Mononuclear cell (primary cell): ENCODE measurements around the gene ARID3B. TPM values are rescaled to one million over a fixed set of nuclear protein-coding genes. Genes with fewer than 3 reads are reported as not detected.
"Not testable (repeated sequence)": the region's sequence is repeated elsewhere in the genome, so short reads cannot be mapped to it uniquely, and the experiment has no call there.

Source experiments
- H3K27me3 ChIP-seq: 2 replicates; pipeline ENCODE4 v1.6.0; 2011; ENCODE audit warnings: low read length, control low read depth; ENCODE audit not compliant: insufficient read depth
- H3K4me1 ChIP-seq: 2 replicates; pipeline ENCODE4 v1.5.1; 2011; ENCODE audit warnings: mild to moderate bottlenecking, low read length, control low read depth; ENCODE audit not compliant: insufficient read depth
- H3K4me3 ChIP-seq: 2 replicates; pipeline ENCODE4 v1.5.1; 2011; ENCODE audit warnings: mild to moderate bottlenecking, low read length, moderate library complexity
- H3K9me3 ChIP-seq: 2 replicates; pipeline ENCODE4 v1.5.1; 2011; ENCODE audit warnings: low read depth, mild to moderate bottlenecking, control low read depth, low read length
- total RNA-seq: library from RNA; depleted of rRNA; stranded (reverse); fragments of >200 nt; gene quantifications from one replicate; pipeline ENCODE4 v1.2.3, GENCODE V29; 2012

The ARID3B gene, protein sequence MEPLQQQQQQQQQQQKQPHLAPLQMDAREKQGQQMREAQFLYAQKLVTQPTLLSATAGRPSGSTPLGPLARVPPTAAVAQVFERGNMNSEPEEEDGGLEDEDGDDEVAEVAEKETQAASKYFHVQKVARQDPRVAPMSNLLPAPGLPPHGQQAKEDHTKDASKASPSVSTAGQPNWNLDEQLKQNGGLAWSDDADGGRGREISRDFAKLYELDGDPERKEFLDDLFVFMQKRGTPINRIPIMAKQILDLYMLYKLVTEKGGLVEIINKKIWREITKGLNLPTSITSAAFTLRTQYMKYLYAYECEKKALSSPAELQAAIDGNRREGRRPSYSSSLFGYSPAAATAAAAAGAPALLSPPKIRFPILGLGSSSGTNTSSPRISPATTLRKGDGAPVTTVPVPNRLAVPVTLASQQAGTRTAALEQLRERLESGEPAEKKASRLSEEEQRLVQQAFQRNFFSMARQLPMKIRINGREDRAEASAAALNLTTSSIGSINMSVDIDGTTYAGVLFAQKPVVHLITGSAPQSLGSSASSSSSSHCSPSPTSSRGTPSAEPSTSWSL
- total RNA-seq = 36.4 TPM

DNA sequence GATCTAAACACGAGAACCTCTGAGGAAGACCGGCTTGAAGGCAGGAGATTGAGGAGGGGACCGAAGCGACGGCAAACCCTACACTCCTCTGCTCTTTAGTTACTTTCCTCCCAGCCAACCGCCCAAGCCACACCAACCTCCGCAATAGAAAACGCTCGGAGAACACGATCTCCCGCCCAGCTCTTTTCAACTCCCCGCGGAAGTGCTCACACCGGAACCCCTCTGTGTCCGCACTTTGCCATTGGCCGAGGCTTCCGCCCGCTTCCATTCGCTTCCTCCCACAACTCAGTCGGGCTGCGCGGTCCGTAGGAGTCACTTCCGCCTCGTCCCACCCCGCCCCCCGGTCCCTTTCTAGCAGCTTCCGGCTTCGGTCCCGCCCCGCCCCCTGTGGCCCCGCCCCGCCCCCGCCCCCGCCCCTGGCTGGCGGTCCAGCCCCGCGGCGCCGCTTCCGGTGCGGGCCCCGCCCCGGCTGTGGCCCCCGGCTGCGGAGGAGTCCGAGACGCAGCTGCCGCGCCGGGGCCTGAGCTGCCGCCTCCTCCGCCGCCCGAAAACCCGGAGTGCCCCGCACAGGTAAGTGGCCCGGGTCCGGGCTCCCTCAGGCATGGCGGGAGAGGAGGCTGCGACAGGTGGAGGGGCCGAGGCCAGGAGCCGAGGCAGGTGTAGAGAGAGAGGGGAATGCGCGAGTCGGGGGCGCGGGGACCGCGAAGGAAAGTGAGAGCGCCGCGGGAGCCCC, at the start of gene ARID3B:
TSS of gene ARID3B (plus strand) at position 460 of the 733 bp plus-strand sequence. CDS start 2,717 bp downstream, outside the sequence.
- peak within 1 kb of the TSS; percentile 91 for H3K4me3 ChIP-seq
- no peaks in the 10 kb centered on the region for H3K9me3 ChIP-seq
- H3K4me1 ChIP-seq = peaks cover 50% of the 10 kb centered on the region
- no peaks in the 10 kb centered on the region for H3K27me3 ChIP-seq

DNA sequence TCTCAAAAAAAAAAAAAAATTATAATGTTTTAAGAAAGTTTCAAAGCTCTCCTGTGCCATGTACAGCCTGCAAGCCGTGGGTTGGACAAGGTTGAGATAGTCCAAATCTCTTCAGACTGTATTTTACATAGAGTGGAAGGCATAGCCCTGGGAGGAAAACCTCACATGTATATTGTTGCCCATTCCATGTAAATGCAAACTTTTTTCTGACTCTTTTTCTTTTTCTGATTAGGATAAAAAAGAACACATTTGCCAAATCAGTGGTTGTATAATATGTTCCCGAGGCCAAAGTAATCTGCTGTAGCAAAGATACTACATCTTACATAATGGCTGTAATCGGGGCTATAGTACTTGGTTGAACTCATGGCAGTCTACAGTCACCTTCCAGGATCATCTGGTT, 44.4 kb upstream of the ARID3B start:
- Histone ChIP-seq H3K9me3 (no peaks in the 10 kb centered on the region), H3K27me3 (no peaks in the 10 kb centered on the region), H3K4me3 (no peak overlapping the region), H3K4me1 (no peaks in the 10 kb centered on the region)

DNA sequence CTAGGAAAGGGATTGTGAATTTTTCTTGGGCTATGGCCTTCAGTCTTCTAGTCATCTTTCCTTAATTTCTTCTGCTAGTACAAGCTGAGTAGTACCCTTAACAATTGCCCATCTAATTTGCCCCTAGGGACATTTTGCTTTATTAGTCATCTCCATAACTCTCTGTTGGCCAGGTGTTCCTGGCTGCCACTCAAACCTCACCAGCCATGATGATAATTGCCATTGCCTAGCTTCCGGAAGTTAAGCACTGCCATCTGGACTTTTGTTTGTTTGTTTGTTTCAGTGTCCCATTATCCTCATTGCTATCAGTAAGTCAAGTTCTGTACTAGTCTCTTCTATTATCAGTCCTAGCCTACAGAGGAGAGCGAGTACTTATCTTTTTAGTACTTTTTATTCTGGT, 43.4 kb upstream of the ARID3B start:
- Histone ChIP-seq H3K4me3 (no peak overlapping the region), H3K4me1 (no peaks in the 10 kb centered on the region), H3K9me3 (no peaks in the 10 kb centered on the region), H3K27me3 (no peaks in the 10 kb centered on the region)

DNA sequence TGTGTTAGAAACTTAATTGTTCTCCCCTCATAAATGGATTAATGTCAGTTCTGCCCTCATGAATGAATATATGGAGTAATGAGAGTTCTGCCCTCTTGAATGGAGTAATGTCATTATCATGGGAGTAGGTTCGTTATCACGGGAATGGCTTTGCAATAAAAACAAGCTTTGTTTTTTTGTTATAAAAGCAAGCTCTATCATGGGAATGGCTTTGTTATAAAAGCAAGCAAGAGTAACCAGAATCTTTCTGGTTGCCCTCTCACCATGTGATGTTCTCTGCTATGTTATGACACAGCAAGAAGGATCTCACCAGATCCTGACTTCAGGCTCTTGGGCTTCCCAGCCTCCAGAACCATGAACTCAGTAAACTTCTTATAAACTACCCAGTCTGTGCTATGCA, 41.7 kb upstream of the ARID3B start:
- H3K4me1 ChIP-seq = no peaks in the 10 kb centered on the region
- H3K27me3 ChIP-seq = no peaks in the 10 kb centered on the region
- H3K9me3 ChIP-seq = no peaks in the 10 kb centered on the region
- no peak overlapping the region for H3K4me3 ChIP-seq

DNA sequence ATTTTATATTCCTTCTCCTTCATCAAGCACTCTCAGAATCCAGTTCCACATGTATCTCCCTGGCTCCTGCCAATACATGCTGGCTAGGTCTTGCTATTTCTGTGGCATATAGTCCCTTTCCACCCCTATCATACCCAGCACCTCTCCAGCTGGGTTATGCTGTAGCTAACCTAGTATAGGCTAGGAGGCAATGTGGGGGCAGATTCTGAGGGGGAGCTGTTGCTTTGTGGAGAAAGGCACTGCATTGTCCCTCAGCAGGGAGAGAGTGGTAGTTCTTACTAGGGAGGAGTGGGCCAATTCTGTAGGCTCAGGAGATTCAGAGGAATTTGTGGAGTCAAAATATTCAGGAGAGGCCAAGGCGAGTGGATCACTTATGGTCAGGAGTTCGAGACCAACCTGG, 40.6 kb upstream of the ARID3B start:
- Histone ChIP-seq H3K9me3 (no peaks in the 10 kb centered on the region), H3K4me1 (no peaks in the 10 kb centered on the region), H3K4me3 (no peak overlapping the region), H3K27me3 (no peaks in the 10 kb centered on the region)

DNA sequence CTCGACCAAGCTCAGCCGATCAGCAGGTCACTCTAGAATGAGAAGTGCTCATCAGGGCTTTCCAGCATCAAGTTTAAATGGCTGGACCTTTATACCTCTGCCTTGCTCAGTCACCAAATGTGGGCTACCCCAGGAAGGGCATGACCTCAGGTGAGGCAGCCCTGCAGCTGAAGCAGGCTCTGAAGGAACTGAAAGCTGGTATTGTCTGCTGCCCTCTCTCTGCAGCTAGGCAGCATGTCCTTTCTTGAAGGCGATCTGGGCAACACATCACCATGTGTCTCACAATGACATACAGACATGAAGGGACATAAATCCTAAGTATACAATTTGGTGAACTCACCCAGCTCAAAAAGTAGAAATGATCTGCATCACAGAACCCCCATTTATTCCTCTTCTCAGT, 38.7 kb upstream of the ARID3B start:
- Histone ChIP-seq H3K27me3 (no peaks in the 10 kb centered on the region), H3K4me3 (no peak overlapping the region), H3K4me1 (no peaks in the 10 kb centered on the region), H3K9me3 (no peaks in the 10 kb centered on the region)

DNA sequence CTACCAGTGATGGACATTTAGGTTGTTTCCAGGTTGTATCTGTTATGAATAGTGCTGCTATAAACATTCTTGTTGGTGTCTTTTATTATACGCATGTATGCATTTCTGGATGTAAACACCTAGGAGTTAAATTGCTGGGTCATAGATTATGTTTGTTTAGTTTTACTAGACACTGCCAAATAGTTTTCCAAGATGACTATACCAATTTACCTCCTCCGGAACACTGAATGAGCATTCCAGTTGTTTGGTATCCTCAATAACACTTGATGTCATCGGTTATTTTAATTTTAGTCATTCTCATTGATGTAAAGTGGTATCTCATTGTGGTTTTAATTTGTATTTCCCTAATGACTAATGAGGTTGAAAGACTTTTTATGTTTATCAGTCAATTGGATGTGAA, 36.6 kb upstream of the ARID3B start:
- H3K27me3 ChIP-seq = no peaks in the 10 kb centered on the region
- H3K9me3 ChIP-seq = no peaks in the 10 kb centered on the region
- H3K4me3 ChIP-seq = no peak overlapping the region
- no peaks in the 10 kb centered on the region for H3K4me1 ChIP-seq

DNA sequence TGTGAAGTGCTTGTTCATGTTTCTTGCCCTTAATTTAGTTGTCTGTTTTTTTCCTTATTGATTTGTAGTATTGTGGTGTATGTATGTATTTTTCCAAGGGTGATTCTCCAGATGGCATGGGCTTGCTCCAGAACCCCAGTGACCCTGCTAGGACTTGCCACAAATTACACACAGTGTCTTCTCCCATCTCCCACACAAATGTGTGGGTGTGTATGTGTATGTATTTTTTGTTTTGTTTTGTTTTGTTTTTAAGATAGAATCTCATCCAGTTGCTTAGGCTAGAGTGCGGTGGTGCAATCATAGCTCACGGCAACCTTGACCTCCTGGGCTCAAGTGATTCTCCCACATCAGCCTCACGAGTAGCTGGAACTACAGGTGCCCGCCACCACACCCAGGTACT, 36.2 kb upstream of the ARID3B start:
- H3K4me3 ChIP-seq = no peak overlapping the region
- H3K9me3 ChIP-seq = no peaks in the 10 kb centered on the region
- H3K27me3 ChIP-seq = no peaks in the 10 kb centered on the region
- no peaks in the 10 kb centered on the region for H3K4me1 ChIP-seq

DNA sequence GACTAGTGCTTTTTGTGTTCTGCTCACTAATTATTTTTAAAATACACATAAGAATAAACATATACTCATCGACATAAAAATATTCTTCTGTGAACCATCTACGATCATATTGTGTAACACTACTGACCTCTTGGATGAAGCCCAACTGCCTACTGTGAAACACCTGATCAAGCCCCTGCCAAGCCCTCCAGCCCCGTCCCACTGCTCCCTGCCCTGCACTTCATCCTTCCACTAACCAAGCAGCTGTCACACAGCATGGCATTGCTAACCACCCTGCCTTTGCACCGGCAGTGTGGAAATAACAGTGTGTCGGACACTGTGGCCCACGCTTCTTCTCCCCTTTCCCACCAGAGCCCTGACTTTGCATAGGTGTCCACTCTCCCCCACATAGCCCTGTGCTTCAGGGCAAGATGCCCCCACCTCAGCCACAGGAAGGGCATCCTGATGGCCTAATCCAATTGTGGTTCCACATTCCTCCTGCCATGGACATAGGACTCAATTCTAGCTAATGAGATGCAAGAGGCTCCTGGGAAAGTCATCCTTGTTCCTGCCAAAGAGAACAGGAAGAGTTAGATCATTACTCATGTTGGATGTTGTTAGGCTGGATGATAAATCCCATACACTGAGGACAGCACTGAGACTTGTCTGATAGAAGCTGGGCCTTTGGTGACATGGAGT, 35.0 kb upstream of the ARID3B start:
- no peaks in the 10 kb centered on the region for H3K9me3 ChIP-seq
- H3K4me1 ChIP-seq = peaks cover 3% of the 10 kb centered on the region
- no peaks in the 10 kb centered on the region for H3K27me3 ChIP-seq
- H3K4me3 ChIP-seq = no peak overlapping the region

DNA sequence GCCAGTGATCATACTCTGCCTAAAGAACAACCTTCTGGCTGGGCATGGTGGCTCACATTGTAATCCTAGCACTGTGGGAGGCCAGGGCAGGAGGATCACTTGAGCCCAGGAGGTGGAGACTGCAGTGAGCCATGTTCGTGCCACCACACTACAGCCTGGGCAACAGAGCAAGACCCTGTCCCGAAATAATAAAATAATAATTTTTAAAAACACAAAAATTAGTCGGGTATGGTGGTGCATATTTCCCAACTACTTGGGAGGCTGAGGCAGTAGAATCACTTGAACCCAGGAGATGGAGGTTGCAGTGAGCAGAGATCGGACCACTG, 34.5 kb upstream of the ARID3B start:
- Histone ChIP-seq H3K27me3 (no peaks in the 10 kb centered on the region), H3K9me3 (no peaks in the 10 kb centered on the region), H3K4me1 (peaks cover 8% of the 10 kb centered on the region), H3K4me3 (no peak overlapping the region)

DNA sequence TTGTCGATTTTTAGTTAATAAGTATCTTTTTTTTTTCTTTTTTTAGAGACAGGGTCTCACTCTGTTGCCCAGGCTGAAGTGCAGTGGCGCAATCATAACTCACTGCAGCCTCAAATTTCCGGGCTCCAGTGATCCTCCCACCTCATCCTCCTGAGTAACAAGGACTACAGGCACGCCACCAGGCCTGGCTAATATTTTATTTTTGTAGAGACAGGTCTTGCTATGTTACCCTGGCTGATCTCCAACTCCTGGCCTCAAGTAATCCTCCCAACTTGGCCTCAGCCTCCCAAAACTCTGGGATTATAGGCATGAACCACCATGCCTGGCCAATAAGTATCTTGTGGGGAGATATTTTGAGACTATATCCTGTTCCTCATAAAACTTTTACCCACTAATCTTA, 29.4 kb upstream of the ARID3B start:
- H3K4me3 ChIP-seq = no peak overlapping the region
- H3K4me1 ChIP-seq = peaks cover 23% of the 10 kb centered on the region
- no peaks in the 10 kb centered on the region for H3K27me3 ChIP-seq
- no peaks in the 10 kb centered on the region for H3K9me3 ChIP-seq

DNA sequence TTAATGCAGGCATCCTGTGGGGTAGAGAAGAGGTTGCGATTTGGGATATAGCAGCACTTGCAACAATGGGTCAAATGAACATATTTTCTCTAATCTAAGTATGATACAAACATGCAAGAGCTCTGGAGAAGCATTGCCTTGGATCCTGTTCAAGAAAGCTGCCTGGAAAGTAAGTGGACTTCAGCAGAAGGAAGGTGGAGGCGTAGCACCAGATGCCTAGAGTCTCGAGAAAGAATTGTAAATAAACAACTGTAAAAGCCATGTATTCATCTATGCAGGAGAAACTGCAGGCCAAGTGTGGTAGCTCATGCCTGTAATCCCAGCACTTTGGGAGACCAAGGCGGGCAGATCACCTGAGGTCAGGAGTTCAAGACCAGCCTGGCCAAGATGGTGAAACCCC, 27.0 kb upstream of the ARID3B start:
- H3K27me3 ChIP-seq, H3K9me3 ChIP-seq, H3K4me3 ChIP-seq: not testable (repeated sequence)
- peaks cover 23% of the 10 kb centered on the region for H3K4me1 ChIP-seq

DNA sequence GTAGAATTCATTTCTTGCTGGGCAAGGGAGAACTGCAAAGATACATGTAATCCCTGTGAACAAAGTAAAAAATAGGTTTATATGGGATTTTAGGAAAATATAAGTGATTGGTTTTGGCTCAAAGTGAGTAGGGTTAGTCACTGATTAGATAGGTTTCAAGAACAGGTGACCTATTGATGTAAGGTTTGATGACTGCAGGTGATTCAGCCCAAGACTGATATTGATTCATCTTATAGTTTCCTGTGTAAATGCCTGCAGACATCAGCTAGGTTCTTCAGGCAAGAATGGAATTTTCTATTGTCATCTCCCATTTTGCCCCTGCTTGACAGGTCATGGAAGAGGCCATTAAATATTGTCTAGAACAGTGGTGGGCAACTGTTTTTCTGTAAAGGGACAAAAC, 23.9 kb upstream of the ARID3B start:
- Histone ChIP-seq H3K27me3 (no peaks in the 10 kb centered on the region), H3K9me3 (no peaks in the 10 kb centered on the region), H3K4me1 (peaks cover 8% of the 10 kb centered on the region), H3K4me3 (no peak overlapping the region)

DNA sequence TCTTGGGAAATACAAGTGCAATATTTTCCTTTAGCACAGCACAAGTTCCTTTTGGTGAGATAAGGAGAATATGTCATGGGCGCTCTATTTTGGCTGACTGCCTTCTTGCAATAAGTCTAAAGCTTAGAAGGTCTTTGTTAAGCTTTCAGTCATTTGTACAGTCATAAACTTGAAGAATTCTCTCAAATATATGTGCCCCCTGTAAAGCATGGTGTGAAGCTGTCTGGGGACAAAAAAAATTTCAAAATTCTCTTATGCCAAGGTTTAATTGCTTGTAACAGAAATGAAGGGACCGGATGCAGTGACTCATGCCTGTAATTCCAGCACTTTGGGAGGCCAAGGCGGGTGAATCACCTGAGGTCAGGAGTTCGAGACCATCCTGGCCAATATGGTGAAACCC, 21.7 kb upstream of the ARID3B start:
- Histone ChIP-seq H3K4me1 (no peaks in the 10 kb centered on the region), H3K27me3 (no peaks in the 10 kb centered on the region), H3K4me3 (no peak overlapping the region), H3K9me3 (no peaks in the 10 kb centered on the region)

DNA sequence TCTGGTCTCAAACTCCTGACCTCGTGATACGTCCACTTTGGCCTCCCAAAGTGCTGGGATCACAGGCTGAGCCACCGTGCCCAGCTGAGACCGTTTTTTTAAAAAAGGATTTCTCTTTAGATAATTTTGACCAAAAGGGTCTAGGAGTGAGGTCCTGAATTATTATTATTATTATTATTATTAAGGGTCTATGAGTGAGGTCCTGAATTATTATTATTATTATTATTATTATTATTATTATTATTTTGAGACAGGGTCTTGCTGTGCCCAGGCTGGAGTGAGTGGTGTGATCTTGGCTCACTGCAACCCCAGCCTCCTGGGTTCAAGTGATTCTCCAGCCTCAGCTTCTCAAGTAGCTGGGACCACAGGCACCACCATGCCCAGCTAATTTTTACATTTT, 20.6 kb upstream of the ARID3B start:
- Histone ChIP-seq H3K27me3 (no peaks in the 10 kb centered on the region), H3K4me1 (no peaks in the 10 kb centered on the region), H3K4me3 (no peak overlapping the region), H3K9me3 (no peaks in the 10 kb centered on the region)
